K562 (cell line): Measurements from ENCODE around the gene SUGP1. TPM values are rescaled to one million over a fixed set of nuclear protein-coding genes. Genes with fewer than 3 reads are reported as not detected.

Experiments used
- CTCFL ChIP-seq: IDR thresholded peaks from 2 replicates; pipeline ENCODE4 v1.6.1; 2011; ENCODE audit warnings: borderline replicate concordance, low read depth, mild to moderate bottlenecking, moderate library complexity, low read length; ENCODE audit not compliant: insufficient read depth, poor library complexity, severe bottlenecking
- KAT7 ChIP-seq: sonication (generic); formaldehyde crosslinking; IDR thresholded peaks from 2 replicates; pipeline ENCODE4 v1.8.0; 2022; ENCODE audit warnings: missing genetic modification reagents, mild to moderate bottlenecking, borderline replicate concordance
- NCOA1 ChIP-seq: fragments of 450-650 bp; IDR thresholded peaks from 2 replicates; pipeline ENCODE4 v1.6.1; 2016; ENCODE audit warnings: low read depth
- REST ChIP-seq, 2 experiments: fragments of 450-650 bp; formaldehyde crosslinking in 1 of 2; IDR thresholded peaks; 2 replicates each; pipeline versions ENCODE4 v1.4.0 to v1.6.1; 2014 to 2020; ENCODE audit warnings: mild to moderate bottlenecking in 2 of 2, borderline replicate concordance in 1 of 2, low read depth in 1 of 2
- SMC3 ChIP-seq: conservative IDR thresholded peaks from 2 replicates; pipeline ENCODE4 v1.6.1; 2011; ENCODE audit warnings: low read depth, low read length, improper control_type of control experiment; ENCODE audit not compliant: insufficient read depth
- USF1 ChIP-seq: sonication (generic); formaldehyde crosslinking; IDR thresholded peaks from 2 replicates; pipeline ENCODE4 v1.9.0; 2022; ENCODE audit warnings: mild to moderate bottlenecking, missing genetic modification reagents
- ZNF449 ChIP-seq: fragments of 250-450 bp; sonication (Bioruptor Pico); IDR thresholded peaks from 2 replicates; pipeline ENCODE4 v1.8.0; 2022; ENCODE audit warnings: moderate library complexity, mild to moderate bottlenecking, inconsistent platforms
- polyA plus RNA-seq, 8 experiments: library from polyadenylated mRNA; depleted of rRNA in 4 of 8; stranded (reverse) in 5 of 8; unstranded in 3 of 8; fragments of >200 nt; fragmentation: Nextera tagmentation in 2 of 8; fragmentation: Illumina TruSeq in 1 of 8; extraction: Ambion mirVana in 2 of 8; extraction: Trizol in 1 of 8; gene quantifications; 2 replicates each; pipeline versions ENCODE4 v1.2.1 to v1.2.3, GENCODE V29; 2011 to 2014; ENCODE audit warnings: inconsistent platforms in 1 of 8, missing spikeins in 1 of 8
- total RNA-seq, 7 experiments: library from RNA; depleted of rRNA in 6 of 7; stranded (reverse); fragments of >200 nt in 6 of 7; fragmentation: Illumina TruSeq in 2 of 7; extraction: Trizol in 2 of 7; gene quantifications; 2 replicates each; pipeline versions ENCODE4 v1.2.1 to v1.2.3, GENCODE V29; 2011 to 2021; ENCODE audit warnings: low replicate concordance in 1 of 7
- TF ChIP-seq, protein P1 (sequence below), 2 experiments: fragments of 450-650 bp; conservative IDR thresholded peaks; 2 replicates each; pipeline ENCODE4 v1.6.1; 2017; ENCODE audit warnings: mild to moderate bottlenecking in 2 of 2, moderate library complexity in 2 of 2

Gene SUGP1
- total and polyA plus RNA-seq, 9 of the 15 experiments (the other 6 are each of a cell fraction or from before 2014, with no cell fraction given) = 1.0 to 53.3 (median 32.4) TPM

- TF ChIP-seq USF1 (CRISPR knock-in tag) (peak; percentile 72), NCOA1 (no peak), SMC3 (peak; percentile 67), REST (IDR thresholded peaks at IDR 0.05; ENCODE audit: borderline replicate concordance) (peak; percentile 47; the same call in 1 of the 2 replicates), REST (CRISPR knock-in tag; IDR thresholded peaks at IDR 0.05; ENCODE audit: low read depth) (no peak), KAT7 (CRISPR knock-in tag) (no peak), ZNF449 (CRISPR knock-in tag) (no peak), CTCFL (no peak)
- TF ChIP-seq, protein P1, sequence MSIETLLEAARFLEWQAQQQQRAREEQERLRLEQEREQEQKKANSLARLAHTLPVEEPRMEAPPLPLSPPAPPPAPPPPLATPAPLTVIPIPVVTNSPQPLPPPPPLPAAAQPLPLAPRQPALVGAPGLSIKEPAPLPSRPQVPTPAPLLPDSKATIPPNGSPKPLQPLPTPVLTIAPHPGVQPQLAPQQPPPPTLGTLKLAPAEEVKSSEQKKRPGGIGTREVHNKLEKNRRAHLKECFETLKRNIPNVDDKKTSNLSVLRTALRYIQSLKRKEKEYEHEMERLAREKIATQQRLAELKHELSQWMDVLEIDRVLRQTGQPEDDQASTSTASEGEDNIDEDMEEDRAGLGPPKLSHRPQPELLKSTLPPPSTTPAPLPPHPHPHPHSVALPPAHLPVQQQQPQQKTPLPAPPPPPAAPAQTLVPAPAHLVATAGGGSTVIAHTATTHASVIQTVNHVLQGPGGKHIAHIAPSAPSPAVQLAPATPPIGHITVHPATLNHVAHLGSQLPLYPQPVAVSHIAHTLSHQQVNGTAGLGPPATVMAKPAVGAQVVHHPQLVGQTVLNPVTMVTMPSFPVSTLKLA (conservative IDR thresholded peaks at IDR 0.05) = peak; percentile 89 to 90
These were observed 40.8 kb upstream of the SUGP1 start (continued) for GRCh38 chr19:19361075-19361594.
